GM18861 (cell line): ENCODE results near the gene EIF3K.
"Not testable (repeated sequence)": the region's sequence is repeated elsewhere in the genome, so short reads cannot be mapped to it uniquely, and the experiment has no call there.

Experiments used
- ATAC-seq: cut with Tn5 transposase; IDR thresholded peaks from one replicate; pipeline ENCODE4 v1.9.1; 2021; ENCODE audit not compliant: unreplicated experiment

EIF3K gene

GRCh38 chr19:38618590-38619360 lies at the start of gene EIF3K:
Gene EIF3K (plus strand): TSS chr19:38619188. CDS start chr19:38619269, 81 bp downstream.
- ATAC-seq: peak; percentile 58

GRCh38 chr19:38569368-38569983 lies 49.5 kb upstream of the EIF3K start:
- no peak for ATAC-seq

- no peak for ATAC-seq
These were observed 47.3 kb upstream of the EIF3K start for GRCh38 chr19:38571682-38572081.

- ATAC-seq: no peak
These were observed 41.2 kb upstream of the EIF3K start for GRCh38 chr19:38577826-38578225.

GRCh38 chr19:38579304-38579703 lies 39.7 kb upstream of the EIF3K start:
- not testable (repeated sequence) for ATAC-seq

- ATAC-seq: no peak
These were observed 38.9 kb upstream of the EIF3K start for GRCh38 chr19:38580080-38580479.

- peak; percentile 83 for ATAC-seq
These were observed 35.6 kb upstream of the EIF3K start for GRCh38 chr19:38583219-38583984.

- ATAC-seq: no peak
These were observed 35.0 kb upstream of the EIF3K start for GRCh38 chr19:38583985-38584305.

GRCh38 chr19:38587562-38587961 lies 31.4 kb upstream of the EIF3K start:
- no peak for ATAC-seq

- ATAC-seq: no peak
These were observed 30.9 kb upstream of the EIF3K start for GRCh38 chr19:38588041-38588440.

- ATAC-seq: no peak
These were observed 26.0 kb upstream of the EIF3K start for GRCh38 chr19:38592940-38593339.

GRCh38 chr19:38596057-38596981 lies 22.7 kb upstream of the EIF3K start:
- no peak for ATAC-seq

GRCh38 chr19:38597075-38597474 lies 21.9 kb upstream of the EIF3K start:
- no peak for ATAC-seq

GRCh38 chr19:38599722-38600121 lies 19.3 kb upstream of the EIF3K start:
- no peak for ATAC-seq

GRCh38 chr19:38602856-38603255 lies 16.1 kb upstream of the EIF3K start:
- not testable (repeated sequence) for ATAC-seq

- ATAC-seq: no peak
These were observed 12.9 kb upstream of the EIF3K start for GRCh38 chr19:38606131-38606530.

GRCh38 chr19:38614289-38614688 lies 4.7 kb upstream of the EIF3K start:
- no peak for ATAC-seq

- no peak for ATAC-seq
These were observed 3.9 kb upstream of the EIF3K start for GRCh38 chr19:38615007-38615581.

- no peak for ATAC-seq
These were observed 2.7 kb upstream of the EIF3K start for GRCh38 chr19:38616265-38616664.

GRCh38 chr19:38617283-38617763 lies 1.7 kb upstream of the EIF3K start:
- no peak for ATAC-seq
